ENCODE results near the gene FRAS1.
"Not testable (repeated sequence)": the region's sequence is repeated elsewhere in the genome, so short reads cannot be mapped to it uniquely, and the experiment has no call there.

FRAS1 gene

GRCh38 chr4:78325271-78326157, 268.4 kb downstream of the FRAS1 start:
- no peaks in the 10 kb centered on the region for H3K9me3 ChIP-seq (ENCODE audit: insufficient read depth, low read depth, low read length)
- 0 out of 2 replicates have a peak, but pooled peaks cover 3% of the 10 kb centered on the region for H3K4me1 ChIP-seq (ENCODE audit: insufficient read depth, low read length)
- no peak overlapping the region for H3K4me3 ChIP-seq (ENCODE audit: low read length)
- no peak overlapping the region for H3K27ac ChIP-seq (ENCODE audit: low read depth, low read length)
- H3K9ac ChIP-seq (ENCODE audit: low read depth, low read length) = no peak overlapping the region
- H3K27me3 ChIP-seq (ENCODE audit: insufficient read depth, low read length) = no peaks in the 10 kb centered on the region
- peaks cover 11% of the 10 kb centered on the region; the same call in 1 of the 2 replicates for H3K36me3 ChIP-seq (ENCODE audit: insufficient read depth, low read length)
- WGBS = 86% methylated on average over 9 of the region's 9 CpGs

GRCh38 chr4:78328591-78328990, 271.5 kb downstream of the FRAS1 start:
- not testable (repeated sequence) for H3K27me3 ChIP-seq (ENCODE audit: insufficient read depth, low read length); H3K36me3 ChIP-seq (ENCODE audit: insufficient read depth, low read length); H3K9me3 ChIP-seq (ENCODE audit: insufficient read depth, low read depth, low read length); H3K27ac ChIP-seq (ENCODE audit: low read depth, low read length); H3K4me3 ChIP-seq (ENCODE audit: low read length); H3K9ac ChIP-seq (ENCODE audit: low read depth, low read length)
- WGBS = 91% methylated on average over 2 of the region's 2 CpGs
- H3K4me1 ChIP-seq (ENCODE audit: insufficient read depth, low read length) = peaks cover 22% of the 10 kb centered on the region

- peaks cover 5% of the 10 kb centered on the region; the same call in 1 of the 2 replicates for H3K36me3 ChIP-seq (ENCODE audit: insufficient read depth, low read length)
- H3K27ac ChIP-seq (ENCODE audit: low read depth, low read length) = no peak overlapping the region
- H3K4me3 ChIP-seq (ENCODE audit: low read length) = no peak overlapping the region
- H3K9me3 ChIP-seq (ENCODE audit: insufficient read depth, low read depth, low read length) = no peaks in the 10 kb centered on the region
- no peak overlapping the region for H3K9ac ChIP-seq (ENCODE audit: low read depth, low read length)
- H3K4me1 ChIP-seq (ENCODE audit: insufficient read depth, low read length) = peaks cover 27% of the 10 kb centered on the region
- 93% methylated on average over 1 of the region's 2 CpGs for WGBS
- no peaks in the 10 kb centered on the region for H3K27me3 ChIP-seq (ENCODE audit: insufficient read depth, low read length)
Observed at GRCh38 chr4:78331186-78331585, 274.1 kb downstream of the FRAS1 start.

GRCh38 chr4:78331965-78332364, 274.8 kb downstream of the FRAS1 start:
- no peaks in the 10 kb centered on the region for H3K9me3 ChIP-seq (ENCODE audit: insufficient read depth, low read depth, low read length)
- H3K27me3 ChIP-seq (ENCODE audit: insufficient read depth, low read length) = no peaks in the 10 kb centered on the region
- H3K4me3 ChIP-seq (ENCODE audit: low read length) = no peak overlapping the region
- H3K27ac ChIP-seq (ENCODE audit: low read depth, low read length) = no peak overlapping the region
- WGBS = 65% methylated on average over 4 of the region's 5 CpGs
- peaks cover 35% of the 10 kb centered on the region for H3K4me1 ChIP-seq (ENCODE audit: insufficient read depth, low read length)
- peaks cover 5% of the 10 kb centered on the region; the same call in 1 of the 2 replicates for H3K36me3 ChIP-seq (ENCODE audit: insufficient read depth, low read length)
- no peak overlapping the region for H3K9ac ChIP-seq (ENCODE audit: low read depth, low read length)

- no peaks in the 10 kb centered on the region for H3K9me3 ChIP-seq (ENCODE audit: insufficient read depth, low read depth, low read length)
- 58% methylated on average over 1 of the region's 1 CpG for WGBS
- peaks cover 42% of the 10 kb centered on the region for H3K4me1 ChIP-seq (ENCODE audit: insufficient read depth, low read length)
- peaks cover 15% of the 10 kb centered on the region for H3K36me3 ChIP-seq (ENCODE audit: insufficient read depth, low read length)
- H3K9ac ChIP-seq (ENCODE audit: low read depth, low read length) = no peak overlapping the region
- no peaks in the 10 kb centered on the region for H3K27me3 ChIP-seq (ENCODE audit: insufficient read depth, low read length)
- no peak overlapping the region for H3K27ac ChIP-seq (ENCODE audit: low read depth, low read length)
- H3K4me3 ChIP-seq (ENCODE audit: low read length) = no peak overlapping the region
Observed at GRCh38 chr4:78332976-78333375, 275.9 kb downstream of the FRAS1 start.

GRCh38 chr4:78336093-78336943, 279.2 kb downstream of the FRAS1 start:
- H3K36me3 ChIP-seq (ENCODE audit: insufficient read depth, low read length) = peaks cover 39% of the 10 kb centered on the region
- H3K27ac ChIP-seq (ENCODE audit: low read depth, low read length) = peak overlapping the region; percentile 48
- H3K4me3 ChIP-seq (ENCODE audit: low read length) = no peak overlapping the region
- WGBS = 60% methylated on average over 4 of the region's 4 CpGs
- no peak overlapping the region for H3K9ac ChIP-seq (ENCODE audit: low read depth, low read length)
- H3K27me3 ChIP-seq (ENCODE audit: insufficient read depth, low read length) = no peaks in the 10 kb centered on the region
- no peaks in the 10 kb centered on the region for H3K9me3 ChIP-seq (ENCODE audit: insufficient read depth, low read depth, low read length)
- peaks cover 39% of the 10 kb centered on the region for H3K4me1 ChIP-seq (ENCODE audit: insufficient read depth, low read length)

GRCh38 chr4:78337244-78338020, 280.3 kb downstream of the FRAS1 start:
- no peak overlapping the region for H3K27ac ChIP-seq (ENCODE audit: low read depth, low read length)
- 92% methylated on average over 9 of the region's 9 CpGs for WGBS
- no peak overlapping the region for H3K9ac ChIP-seq (ENCODE audit: low read depth, low read length)
- H3K4me3 ChIP-seq (ENCODE audit: low read length) = no peak overlapping the region
- peaks cover 31% of the 10 kb centered on the region for H3K4me1 ChIP-seq (ENCODE audit: insufficient read depth, low read length)
- H3K27me3 ChIP-seq (ENCODE audit: insufficient read depth, low read length) = no peaks in the 10 kb centered on the region
- no peaks in the 10 kb centered on the region for H3K9me3 ChIP-seq (ENCODE audit: insufficient read depth, low read depth, low read length)
- peaks cover 44% of the 10 kb centered on the region for H3K36me3 ChIP-seq (ENCODE audit: insufficient read depth, low read length)

- 95% methylated on average over 5 of the region's 5 CpGs for WGBS
- Histone ChIP-seq H3K4me3 (ENCODE audit: low read length) (no peak overlapping the region), H3K27me3 (ENCODE audit: insufficient read depth, low read length) (no peaks in the 10 kb centered on the region), H3K27ac (ENCODE audit: low read depth, low read length) (no peak overlapping the region), H3K9me3 (ENCODE audit: insufficient read depth, low read depth, low read length) (no peaks in the 10 kb centered on the region), H3K4me1 (ENCODE audit: insufficient read depth, low read length) (peaks cover 9% of the 10 kb centered on the region; the same call in 1 of the 2 replicates), H3K36me3 (ENCODE audit: insufficient read depth, low read length) (peaks cover 53% of the 10 kb centered on the region), H3K9ac (ENCODE audit: low read depth, low read length) (no peak overlapping the region)
Observed at GRCh38 chr4:78342125-78342524, 285.0 kb downstream of the FRAS1 start.

GRCh38 chr4:78343682-78344081, 286.6 kb downstream of the FRAS1 start:
- Histone ChIP-seq H3K4me1 (ENCODE audit: insufficient read depth, low read length) (peaks cover 3% of the 10 kb centered on the region; the same call in 1 of the 2 replicates), H3K9me3 (ENCODE audit: insufficient read depth, low read depth, low read length) (no peaks in the 10 kb centered on the region), H3K27ac (ENCODE audit: low read depth, low read length) (no peak overlapping the region), H3K27me3 (ENCODE audit: insufficient read depth, low read length) (no peaks in the 10 kb centered on the region), H3K4me3 (ENCODE audit: low read length) (no peak overlapping the region), H3K36me3 (ENCODE audit: insufficient read depth, low read length) (peaks cover 39% of the 10 kb centered on the region), H3K9ac (ENCODE audit: low read depth, low read length) (no peak overlapping the region)
- 97% methylated on average over 3 of the region's 3 CpGs for WGBS

- Histone ChIP-seq H3K36me3 (ENCODE audit: insufficient read depth, low read length) (peaks cover 27% of the 10 kb centered on the region), H3K9ac (ENCODE audit: low read depth, low read length) (no peak overlapping the region), H3K27ac (ENCODE audit: low read depth, low read length) (no peak overlapping the region), H3K4me1 (ENCODE audit: insufficient read depth, low read length) (peaks cover 3% of the 10 kb centered on the region; the same call in 1 of the 2 replicates), H3K4me3 (ENCODE audit: low read length) (no peak overlapping the region), H3K27me3 (ENCODE audit: insufficient read depth, low read length) (no peaks in the 10 kb centered on the region), H3K9me3 (ENCODE audit: insufficient read depth, low read depth, low read length) (no peaks in the 10 kb centered on the region)
- 96% methylated on average over 2 of the region's 2 CpGs for WGBS
Observed at GRCh38 chr4:78345237-78345636, 288.1 kb downstream of the FRAS1 start.

Measured in HUES64 (cell line).